Measurements from ENCODE around the gene SF3B2.

SF3B2 gene

DNA sequence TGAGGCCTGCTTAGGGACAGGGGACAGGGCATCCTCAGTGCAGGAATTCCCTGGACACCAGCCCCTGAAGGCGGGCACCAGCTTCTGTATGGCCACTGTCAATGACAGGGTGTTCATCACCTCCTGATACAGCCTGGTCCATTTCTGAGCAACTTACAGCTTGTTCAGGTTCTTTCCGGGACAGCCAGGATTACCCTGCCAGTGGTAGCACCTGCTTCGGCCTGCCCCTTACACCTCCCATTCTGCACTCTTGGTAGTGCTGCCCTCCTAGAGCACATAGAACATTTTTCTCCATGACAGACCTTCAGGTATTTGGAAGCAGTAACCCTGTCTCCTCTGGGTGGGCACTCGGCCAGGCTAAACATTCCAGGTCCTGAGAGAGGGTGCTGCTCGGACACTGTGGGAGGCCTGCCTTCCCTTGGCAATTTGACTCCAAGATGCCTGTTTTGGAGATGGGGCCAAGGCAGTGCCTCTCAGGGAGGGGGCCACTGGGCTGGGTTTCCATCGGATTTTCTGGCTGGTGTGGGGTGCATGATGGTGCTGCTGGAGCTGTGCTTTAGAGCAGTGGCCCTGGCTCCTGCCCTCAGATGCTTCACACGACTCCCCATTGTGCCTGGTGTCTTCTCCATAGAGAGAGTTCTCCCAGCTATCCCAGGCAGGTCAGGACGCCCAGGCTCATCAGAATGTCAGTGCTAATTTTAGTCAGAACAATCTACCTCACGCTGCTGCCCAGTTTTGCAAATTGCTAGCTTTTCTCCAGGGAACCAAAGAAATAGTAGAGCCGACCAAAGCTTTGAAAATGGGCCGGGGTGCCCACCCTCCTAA lies 4.4 kb upstream of the SF3B2 start:
- H3K4me3 ChIP-seq (ENCODE audit: low read depth, low read length), result no peak overlapping the region

DNA sequence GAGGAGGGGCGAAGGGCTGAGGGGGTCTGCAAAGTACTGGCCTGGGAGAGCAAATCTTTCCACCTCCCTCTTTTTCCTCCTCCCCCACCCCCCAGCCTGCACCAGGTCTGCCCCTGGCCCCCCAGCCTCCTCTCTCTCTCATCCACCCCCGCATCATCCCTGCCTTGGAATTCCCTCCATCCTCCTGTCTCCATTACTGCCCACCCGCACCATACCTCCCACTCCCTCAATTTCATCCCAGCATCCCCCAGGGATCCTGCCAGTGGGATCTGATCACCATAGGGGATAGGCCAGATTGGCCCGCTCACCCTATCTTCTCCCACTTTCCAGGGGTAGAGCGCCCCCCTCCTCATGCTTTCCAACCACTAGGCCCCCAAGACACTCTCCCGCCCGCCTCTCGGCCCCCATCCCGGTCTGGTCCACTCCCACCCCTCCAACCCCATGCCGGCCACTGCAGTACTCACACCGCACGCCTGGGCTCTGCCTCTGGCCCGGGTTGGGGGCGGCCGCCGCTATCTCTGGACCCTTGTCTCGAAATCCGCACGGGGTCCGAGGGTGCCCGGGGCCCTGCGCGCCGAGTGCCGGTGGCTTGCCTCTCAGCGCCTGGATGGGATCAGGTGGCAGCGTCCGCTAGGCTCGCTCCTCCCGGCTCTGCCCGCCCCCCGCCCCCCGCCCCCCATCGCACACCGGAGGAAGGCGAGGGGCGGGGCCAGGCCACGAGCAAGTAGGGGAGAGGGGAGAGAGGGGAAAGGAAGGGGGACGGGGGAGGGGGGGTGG lies 3.4 kb upstream of the SF3B2 start, which contains the start of gene GAL3ST3:
TSS of gene GAL3ST3 (minus strand) at position 615 of the 777 bp plus-strand sequence. CDS start 3,746 bp downstream, outside the sequence.
- peak within 1 kb of the TSS; percentile 53 for H3K4me3 ChIP-seq (ENCODE audit: low read depth, low read length)

DNA sequence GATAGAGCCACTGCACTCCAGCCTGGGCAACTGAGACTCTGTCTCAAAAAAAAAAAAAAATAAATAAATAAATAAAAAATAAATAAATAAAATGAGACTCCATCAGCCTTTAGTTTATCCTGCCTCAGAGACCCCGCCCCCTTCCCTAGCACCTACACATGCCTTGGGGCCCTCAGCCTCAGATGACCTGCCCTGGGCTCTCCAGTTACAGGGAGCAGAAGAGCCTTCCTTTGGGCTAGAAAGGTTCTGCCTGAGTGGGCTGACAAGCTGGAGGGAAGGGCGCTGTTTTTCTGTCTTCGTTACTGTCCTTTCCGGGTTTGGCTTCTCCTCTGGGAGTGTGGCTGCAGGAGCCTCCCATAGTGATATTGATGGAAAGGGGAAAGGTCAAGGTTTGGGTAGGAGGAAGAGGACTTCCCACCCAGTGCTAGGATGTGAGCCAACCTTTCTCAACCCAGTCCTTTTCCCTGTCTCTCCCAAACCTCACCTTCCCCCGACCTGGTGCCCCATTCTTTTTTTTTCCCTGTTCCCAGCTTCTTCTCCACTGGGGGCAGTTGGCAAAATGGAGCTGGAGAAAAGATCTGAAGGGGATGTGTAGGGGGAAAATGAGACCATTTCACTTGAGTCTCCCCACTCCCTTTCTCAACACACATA lies 1.5 kb upstream of the SF3B2 start:
- no peak overlapping the region for H3K4me3 ChIP-seq (ENCODE audit: low read depth, low read length)

DNA sequence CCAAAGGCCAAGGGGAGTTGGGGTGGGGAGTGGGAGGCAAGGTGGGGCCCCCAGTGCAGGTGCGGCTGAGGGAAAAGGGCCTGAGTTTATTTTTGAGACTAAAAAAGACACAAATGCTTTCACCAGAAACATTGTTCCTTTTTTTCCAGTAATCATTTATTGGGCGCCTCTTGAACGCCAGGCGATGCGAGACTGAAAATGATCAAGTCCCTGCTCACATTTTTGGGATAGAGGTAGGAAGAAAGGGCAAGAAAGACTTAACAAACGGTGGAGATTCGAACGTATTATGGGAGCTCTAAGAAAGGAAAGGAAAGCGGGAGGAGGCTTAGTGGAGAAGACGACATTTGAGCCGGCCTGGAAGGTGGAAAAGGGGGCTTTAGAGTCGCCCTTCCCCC lies 796 bp upstream of the SF3B2 start:
- H3K4me3 ChIP-seq (ENCODE audit: low read depth, low read length), result peak overlapping the region; percentile 54

DNA sequence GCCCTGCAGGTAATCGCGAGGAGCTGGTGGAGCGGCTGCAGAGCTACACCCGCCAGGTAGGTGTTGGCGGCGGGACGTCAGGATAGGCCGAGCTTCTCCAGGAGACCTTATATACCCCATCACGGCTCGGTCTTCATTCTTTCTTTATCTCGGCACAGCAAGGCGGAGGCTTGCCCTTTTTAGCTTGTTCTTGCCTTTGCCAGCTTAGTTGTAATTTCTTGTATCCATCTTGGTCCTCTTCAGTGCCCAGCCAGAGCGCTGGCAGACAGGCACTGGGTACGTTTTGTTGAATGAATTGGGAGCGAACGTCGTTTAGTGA lies 459 bp downstream of the SF3B2 start:
- H3K4me3 ChIP-seq (ENCODE audit: low read depth, low read length), result peak overlapping the region; percentile 90

DNA sequence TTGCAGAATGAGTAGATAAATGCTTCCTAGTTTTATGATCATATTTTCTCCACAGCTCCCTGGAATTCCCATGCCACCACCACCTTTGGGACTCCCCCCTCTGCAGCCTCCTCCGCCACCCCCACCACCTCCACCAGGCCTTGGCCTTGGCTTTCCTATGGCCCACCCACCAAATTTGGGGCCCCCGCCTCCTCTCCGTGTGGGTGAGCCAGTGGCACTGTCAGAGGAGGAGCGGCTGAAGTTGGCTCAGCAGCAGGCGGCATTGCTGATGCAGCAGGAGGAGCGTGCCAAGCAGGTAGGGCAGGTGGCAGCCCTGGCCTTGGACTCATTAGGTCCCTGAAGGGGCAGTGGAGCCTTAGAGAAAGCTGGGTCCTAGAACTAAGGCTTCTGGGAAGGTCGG lies 2.9 kb downstream of the SF3B2 start:
- no peak overlapping the region for H3K4me3 ChIP-seq (ENCODE audit: low read depth, low read length)

DNA sequence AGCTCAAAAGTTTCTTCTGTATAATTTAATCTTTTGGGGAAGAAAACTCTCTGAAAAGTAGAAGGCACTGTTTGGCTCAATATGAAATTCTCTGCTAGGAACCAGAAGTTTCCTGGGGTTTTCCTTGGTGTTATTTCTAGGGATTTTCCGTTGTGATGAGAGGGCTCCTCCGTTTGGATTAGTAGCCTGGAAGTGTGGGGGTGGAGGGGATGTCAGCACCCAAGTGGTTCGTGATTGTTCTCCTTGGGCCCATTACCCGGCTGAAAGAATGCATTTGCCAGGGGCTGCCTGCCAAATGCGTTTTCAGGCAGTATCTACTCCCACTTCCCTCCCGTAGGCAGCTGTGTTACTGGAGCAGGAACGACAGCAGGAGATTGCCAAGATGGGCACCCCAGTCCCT lies 4.3 kb downstream of the SF3B2 start:
- H3K4me3 ChIP-seq (ENCODE audit: low read depth, low read length), result no peak overlapping the region

DNA sequence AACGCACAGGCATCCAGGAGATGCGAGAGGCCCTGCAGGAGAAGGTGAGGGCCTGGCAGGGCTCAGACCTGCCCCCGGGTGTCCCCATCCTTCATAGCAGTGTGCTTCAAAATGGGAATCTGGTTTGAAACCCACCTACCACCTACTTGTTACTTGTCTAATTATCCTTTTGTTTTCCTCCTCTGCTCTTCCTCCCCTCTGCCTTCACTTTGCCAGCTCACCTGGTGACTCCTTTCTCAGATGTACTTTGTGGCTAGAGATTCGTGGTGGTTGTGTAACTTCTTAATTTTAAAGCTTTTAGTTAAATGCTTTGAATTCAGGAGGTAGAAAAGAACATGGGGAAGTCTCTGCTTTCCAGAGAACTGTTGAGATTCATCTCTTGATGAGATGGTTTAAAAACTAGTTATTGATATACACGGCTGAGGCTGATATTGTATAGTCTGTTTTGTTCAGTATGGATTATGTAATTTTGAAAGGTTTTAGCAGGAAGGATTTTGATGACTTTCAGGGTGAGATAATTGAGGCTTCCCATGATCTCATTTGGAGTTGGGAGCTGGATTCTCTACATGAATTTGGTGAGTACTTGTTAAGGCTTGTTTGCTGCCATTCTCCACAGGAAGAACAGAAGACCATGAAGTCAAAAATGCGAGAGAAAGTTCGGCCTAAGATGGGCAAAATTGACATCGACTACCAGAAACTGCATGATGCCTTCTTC lies 8.0 kb downstream of the SF3B2 start:
- H3K4me3 ChIP-seq (ENCODE audit: low read depth, low read length), result no peak overlapping the region

DNA sequence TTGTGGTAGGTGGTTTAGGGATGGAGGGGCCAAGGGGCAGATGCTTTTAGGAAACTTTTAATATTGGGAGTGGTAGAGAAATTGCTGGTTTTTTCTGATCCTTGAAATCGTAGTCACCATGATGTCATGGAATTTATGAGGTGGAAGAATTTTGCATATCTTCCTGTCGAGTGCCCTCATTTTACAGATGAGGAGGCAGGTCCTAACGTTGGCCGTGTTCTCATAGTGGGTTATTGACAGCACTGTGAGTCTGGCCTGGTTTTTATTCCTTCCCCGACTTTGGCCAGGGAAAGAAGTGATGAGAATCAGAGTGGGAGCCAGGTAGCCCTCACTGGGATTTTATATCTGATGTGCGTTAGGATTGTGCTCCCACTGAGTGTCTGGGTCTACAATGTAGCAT lies 9.1 kb downstream of the SF3B2 start:
- no peak overlapping the region for H3K4me3 ChIP-seq (ENCODE audit: low read depth, low read length)

DNA sequence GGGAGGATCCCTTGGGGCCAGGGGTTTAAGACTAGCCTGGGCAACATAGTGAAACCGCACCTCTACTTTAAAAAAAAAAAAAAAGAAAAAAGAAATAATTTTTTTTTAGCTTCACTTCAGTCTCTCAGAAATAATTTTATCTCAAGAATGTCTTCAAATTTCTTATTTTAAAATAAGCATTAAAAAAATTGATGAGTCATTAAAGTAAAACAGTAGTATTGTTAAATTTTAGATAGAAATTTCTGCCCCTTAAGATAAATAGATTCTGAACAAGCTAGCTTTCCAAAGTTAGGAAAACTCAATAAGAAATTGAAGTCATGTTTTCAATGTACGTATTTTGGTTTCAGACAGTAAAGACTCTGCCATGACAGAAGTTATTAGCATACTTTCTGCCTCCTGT lies 10.2 kb downstream of the SF3B2 start:
- H3K4me3 ChIP-seq (ENCODE audit: low read depth, low read length), result no peak overlapping the region

DNA sequence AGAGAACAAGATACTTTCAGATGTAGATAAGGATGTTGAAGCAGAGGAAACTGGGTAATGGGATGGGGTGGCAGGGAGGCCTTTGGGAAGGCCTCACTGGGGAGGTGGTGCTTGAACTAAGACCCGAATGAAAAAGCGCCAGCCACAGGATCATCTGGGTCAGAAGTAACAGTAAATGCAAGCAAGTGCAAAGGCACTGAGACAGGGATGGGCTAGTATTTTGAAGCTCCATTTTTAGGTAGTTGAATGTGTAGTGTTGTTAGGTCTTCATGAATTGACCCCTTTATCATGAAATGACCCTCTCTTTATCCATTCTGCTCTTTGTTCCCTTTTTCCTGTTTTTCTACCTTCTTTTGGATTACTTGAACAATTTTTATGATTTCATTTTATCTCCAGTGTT lies 11.7 kb downstream of the SF3B2 start:
- H3K4me3 ChIP-seq (ENCODE audit: low read depth, low read length), result no peak overlapping the region

DNA sequence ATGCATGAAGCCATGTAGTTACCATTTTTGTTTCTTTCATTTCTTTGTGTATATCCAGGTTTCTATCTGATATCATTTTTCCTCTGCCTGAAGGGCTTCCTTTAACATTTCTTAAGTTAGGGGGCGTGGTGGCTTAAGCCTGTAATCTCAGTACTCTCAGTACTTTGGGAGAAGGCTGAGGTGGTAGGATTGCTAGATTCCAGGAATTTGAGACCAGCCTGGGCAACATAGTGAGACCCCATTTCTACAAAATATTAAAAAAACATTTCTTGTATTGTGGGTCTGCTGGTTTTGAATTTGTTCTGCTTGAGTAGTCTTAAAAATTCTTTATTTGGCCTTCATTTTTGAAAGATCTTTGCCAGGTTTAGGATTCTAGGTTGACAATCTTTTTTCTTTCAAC lies 12.4 kb downstream of the SF3B2 start:
- H3K4me3 ChIP-seq (ENCODE audit: low read depth, low read length), result no peak overlapping the region

DNA sequence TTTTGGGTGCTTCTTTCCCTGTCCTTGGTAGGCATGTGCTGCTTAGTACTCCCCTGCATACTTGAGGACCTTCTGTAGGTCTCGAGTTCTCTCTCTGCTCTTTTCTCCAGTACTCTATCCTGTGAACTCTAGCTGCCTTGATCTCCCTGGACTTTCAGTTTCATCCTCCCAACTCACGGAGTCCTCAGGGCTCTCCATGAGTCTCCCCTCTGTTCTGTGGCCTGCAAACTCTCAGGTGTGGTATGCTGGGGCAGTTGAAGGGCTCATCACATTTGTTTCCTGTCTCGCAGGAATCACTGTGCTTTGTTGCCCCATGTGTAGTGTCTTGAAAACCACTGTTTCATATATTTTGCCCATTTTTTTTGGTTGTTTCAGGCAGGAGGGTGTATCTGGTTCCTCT lies 14.6 kb downstream of the SF3B2 start:
- H3K4me3 ChIP-seq (ENCODE audit: low read depth, low read length), result no peak overlapping the region

DNA sequence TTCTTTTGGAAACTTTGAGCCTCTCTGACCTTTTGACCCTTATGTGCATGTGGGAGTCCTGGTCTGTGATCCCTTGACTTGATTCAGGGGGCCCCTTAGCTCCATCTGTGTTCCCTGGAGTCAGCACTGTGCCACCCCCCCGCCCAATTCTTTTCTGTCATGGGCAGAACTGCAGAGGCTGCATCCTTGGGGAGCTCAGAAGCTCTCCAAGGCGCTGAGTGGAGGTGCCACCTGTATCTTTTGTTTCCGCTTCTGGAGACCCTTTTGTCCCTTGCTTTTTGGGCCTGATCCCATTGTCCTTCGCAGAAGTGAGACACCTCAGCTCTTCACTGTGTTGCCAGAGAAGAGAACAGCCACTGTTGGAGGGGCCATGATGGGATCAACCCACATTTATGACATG lies 15.5 kb downstream of the SF3B2 start:
- H3K4me3 ChIP-seq (ENCODE audit: low read depth, low read length), result no peak overlapping the region

DNA sequence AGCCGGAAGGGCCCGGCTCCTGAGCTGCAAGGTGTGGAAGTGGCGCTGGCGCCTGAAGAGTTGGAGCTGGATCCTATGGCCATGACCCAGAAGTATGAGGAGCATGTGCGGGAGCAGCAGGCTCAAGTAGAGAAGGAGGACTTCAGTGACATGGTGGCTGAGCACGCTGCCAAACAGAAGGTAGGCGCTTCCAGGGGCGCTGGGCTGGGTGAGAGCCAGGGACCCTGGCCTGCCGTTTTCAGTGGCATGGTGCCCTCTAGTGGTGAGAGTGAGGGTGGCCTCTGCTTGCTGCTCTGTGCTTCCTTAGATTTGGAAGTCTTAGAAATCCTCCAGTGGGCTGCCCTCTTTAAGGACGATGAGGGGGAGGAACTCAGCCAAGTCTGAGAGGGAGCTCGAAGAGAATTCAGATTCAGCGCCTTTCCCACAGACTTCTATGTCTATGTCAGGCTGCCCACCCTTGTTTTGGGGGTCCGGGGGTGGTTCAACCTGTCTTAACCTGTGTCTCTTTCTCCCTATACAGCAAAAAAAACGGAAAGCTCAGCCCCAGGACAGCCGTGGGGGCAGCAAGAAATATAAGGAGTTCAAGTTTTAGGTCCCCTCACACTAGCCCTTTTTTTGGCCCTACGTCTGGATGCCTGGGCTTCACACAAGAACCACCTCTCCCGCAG lies 16.1 kb downstream of the SF3B2 start:
- no peak overlapping the region for H3K4me3 ChIP-seq (ENCODE audit: low read depth, low read length)

DNA sequence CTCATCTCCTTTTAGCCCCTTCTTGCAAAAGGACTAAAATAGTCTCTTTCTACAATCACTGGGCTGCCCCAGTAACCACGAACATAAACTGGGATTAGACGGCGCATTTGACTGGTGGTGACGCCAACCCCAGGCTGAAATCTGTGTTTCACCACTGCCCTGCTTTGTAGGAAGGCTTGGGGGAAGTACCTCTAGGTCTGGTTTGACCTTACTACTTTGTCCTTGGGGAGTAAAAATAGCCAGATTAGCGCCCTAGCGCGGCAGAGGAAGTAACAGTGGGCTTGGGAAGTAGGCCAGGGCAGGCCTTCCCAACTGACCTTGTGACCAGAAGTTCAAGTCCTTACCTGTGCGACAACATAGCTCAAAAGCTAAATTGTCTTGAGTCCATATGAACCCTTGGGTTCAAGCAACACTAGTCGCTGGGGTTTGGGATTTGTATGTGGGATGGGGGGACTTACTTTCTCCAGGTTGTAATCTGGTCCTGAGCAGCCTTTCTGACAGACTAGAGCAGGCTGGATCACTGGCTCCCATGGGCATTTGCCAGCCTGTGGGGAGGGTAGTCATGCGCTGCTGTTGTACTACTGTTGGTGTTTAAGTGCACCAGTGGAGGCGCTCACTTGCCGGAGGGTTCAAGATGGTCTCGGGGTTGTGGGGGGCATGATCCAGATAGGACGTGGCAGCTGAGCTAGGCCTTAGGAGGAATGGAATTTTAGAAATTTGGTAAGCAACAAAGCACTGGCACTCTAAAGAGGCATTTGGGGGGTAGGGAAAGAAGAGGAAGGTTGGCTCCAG lies 17.0 kb downstream of the SF3B2 start:
- peak overlapping the region; percentile 25 for H3K4me3 ChIP-seq (ENCODE audit: low read depth, low read length)

DNA sequence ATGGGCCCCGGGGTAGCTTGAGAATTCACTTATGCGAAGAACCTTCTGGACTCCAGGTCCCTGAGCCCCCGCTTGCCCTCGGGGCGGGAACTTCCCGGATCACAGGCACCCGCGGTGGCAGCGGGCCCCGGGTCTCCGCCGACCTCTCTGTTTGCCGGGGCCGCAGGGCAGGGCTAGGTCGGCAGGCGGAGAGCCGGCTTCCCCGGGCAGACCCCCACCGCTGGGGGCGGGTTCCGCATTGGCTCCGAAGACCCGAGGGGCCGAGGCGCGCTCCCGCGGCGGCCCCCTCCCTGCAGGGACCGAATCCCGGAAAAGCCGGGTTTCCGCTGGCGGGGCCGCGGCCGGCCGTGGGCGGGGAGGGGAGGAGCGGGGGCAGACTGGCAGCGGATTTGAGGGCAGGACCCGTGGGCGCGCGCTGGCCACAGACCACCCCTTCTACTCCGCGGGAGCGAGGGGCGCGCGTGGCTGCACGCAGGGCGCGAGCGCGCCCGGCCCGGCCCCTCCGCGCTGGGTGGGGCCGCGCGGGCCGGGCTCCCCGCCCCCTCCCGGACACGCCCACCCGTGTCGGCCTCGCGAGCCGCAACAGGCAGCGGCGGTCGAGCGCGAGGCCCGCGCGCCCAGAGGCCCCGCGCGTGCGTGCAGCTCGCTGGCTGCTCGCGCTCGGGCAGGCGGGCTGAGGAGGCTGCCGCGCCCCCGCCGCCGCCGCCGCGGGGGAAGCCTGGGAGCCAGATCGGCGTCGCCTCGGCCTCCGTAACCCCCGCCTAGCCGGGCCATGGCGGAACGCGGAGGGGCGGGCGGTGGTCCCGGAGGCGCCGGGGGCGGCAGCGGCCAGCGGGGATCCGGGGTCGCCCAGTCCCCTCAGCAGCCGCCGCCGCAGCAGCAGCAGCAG lies 17.8 kb downstream of the SF3B2 start, which contains the start of gene PACS1:
TSS of gene PACS1 (plus strand) at position 558 of the 889 bp plus-strand sequence. CDS start at position 773, 215 bp downstream.
- H3K4me3 ChIP-seq (ENCODE audit: low read depth, low read length), result peak within 1 kb of the TSS; percentile 56

DNA sequence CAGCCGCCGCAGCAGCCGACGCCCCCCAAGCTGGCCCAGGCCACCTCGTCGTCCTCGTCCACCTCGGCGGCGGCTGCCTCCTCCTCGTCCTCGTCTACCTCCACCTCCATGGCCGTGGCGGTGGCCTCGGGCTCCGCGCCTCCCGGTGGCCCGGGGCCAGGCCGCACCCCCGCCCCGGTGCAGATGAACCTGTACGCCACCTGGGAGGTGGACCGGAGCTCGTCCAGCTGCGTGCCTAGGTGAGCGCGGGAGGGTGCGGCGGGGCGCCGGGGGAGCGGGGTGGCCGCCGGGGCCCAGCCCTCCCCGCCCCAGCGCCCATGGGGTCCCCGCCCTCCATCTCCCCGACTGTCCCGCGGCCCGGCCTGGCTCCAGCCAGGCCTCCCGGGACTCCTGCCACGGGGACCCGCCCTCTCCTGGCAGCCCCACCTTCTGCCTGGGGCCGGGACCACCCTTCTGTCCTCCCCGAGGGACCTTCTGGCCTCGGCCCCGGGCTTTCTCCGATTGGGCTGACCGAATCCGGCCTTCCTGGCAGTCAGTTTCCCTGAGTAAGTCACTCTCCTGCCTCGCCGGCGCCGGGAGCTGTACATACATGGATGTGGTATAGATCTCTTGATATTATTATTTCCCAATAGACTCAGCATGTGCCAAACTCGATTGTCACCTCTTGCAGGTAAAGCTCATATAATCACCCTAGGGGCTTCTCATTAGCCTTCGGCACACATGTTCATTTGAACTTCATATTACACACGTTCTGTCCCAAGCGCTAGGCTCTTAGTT lies 18.6 kb downstream of the SF3B2 start:
- H3K4me3 ChIP-seq (ENCODE audit: low read depth, low read length), result peak overlapping the region; percentile 56

All from iPS-11a (cell line).